HepG2 (cell line): ENCODE results near the gene MINDY1. TPM values are rescaled to one million over a fixed set of nuclear protein-coding genes. Genes with fewer than 3 reads are reported as not detected.
A peak's percentile ranks its signal among the peaks of the same experiment; 100 is the strongest.

Experiments used
- CBX5 ChIP-seq: sonication (generic); formaldehyde crosslinking; IDR thresholded peaks from 2 replicates; pipeline ENCODE4 v1.4.0; 2020; ENCODE audit warnings: missing genetic modification reagents, borderline replicate concordance
- CHD2 ChIP-seq: IDR thresholded peaks from 2 replicates; pipeline ENCODE4 v1.6.1; 2011; ENCODE audit warnings: low read depth, low read length, improper control_type of control experiment
- CHD4 ChIP-seq: fragments of 200-600 bp; sonication (generic); IDR thresholded peaks from 2 replicates; pipeline ENCODE4 v1.7.0; 2017; ENCODE audit warnings: mild to moderate bottlenecking, low read length, borderline replicate concordance
- ETV5 ChIP-seq: IDR thresholded peaks from 2 replicates; pipeline ENCODE4 v1.6.1; 2018; ENCODE audit warnings: missing biosample characterization, missing genetic modification reagents, inconsistent platforms, borderline replicate concordance
- FOXA3 ChIP-seq: IDR thresholded peaks from 2 replicates; pipeline ENCODE4 v1.6.1; 2016; ENCODE audit warnings: missing genetic modification reagents, missing compliant biosample characterization
- HDAC2 ChIP-seq: sonication (generic); formaldehyde crosslinking; IDR thresholded peaks from 2 replicates; pipeline ENCODE4 v1.4.0; 2020; ENCODE audit warnings: missing genetic modification reagents
- HDAC6 ChIP-seq: fragments of 200-600 bp; sonication (generic); IDR thresholded peaks from 2 replicates; pipeline ENCODE4 v1.7.0; 2017; ENCODE audit warnings: mild to moderate bottlenecking, antibody characterized with exemption, low read length, low read depth
- HNRNPL ChIP-seq: fragments of 200-400 bp; formaldehyde crosslinking; IDR thresholded peaks from 2 replicates; pipeline ENCODE4 v1.6.1; 2017; ENCODE audit warnings: mild to moderate bottlenecking, low read depth, low read length
- IKZF5 ChIP-seq: IDR thresholded peaks from 2 replicates; pipeline ENCODE4 v1.6.1; 2018; ENCODE audit warnings: missing genetic modification reagents, mild to moderate bottlenecking, missing compliant biosample characterization
- JUN ChIP-seq: sonication (generic); formaldehyde crosslinking; IDR thresholded peaks from 2 replicates; pipeline ENCODE4 v1.4.0; 2020; ENCODE audit warnings: mild to moderate bottlenecking, missing genetic modification reagents
- KDM2A ChIP-seq: sonication (generic); formaldehyde crosslinking; IDR thresholded peaks from 2 replicates; pipeline ENCODE4 v1.4.0; 2020; ENCODE audit warnings: low read depth, missing genetic modification reagents, borderline replicate concordance
- MED1 ChIP-seq: sonication (generic); formaldehyde crosslinking; IDR thresholded peaks from 2 replicates; pipeline ENCODE4 v1.4.0; 2020; ENCODE audit warnings: missing genetic modification reagents
- POLR2AphosphoS2 ChIP-seq: IDR thresholded peaks from 2 replicates; pipeline ENCODE4 v1.6.1; 2011; ENCODE audit warnings: low read depth, low read length, improper control_type of control experiment
- RARA ChIP-seq: IDR thresholded peaks from 2 replicates; pipeline ENCODE4 v1.6.1; 2016; ENCODE audit warnings: missing genetic modification reagents, missing compliant biosample characterization
- SP1 ChIP-seq, 2 experiments: fragments of 450-650 bp in 1 of 2; sonication (generic) in 1 of 2; formaldehyde crosslinking in 1 of 2; IDR thresholded peaks; 2 replicates each; pipeline versions ENCODE4 v1.4.0 to v1.6.1; 2016 to 2020; ENCODE audit warnings: missing genetic modification reagents in 1 of 2
- THAP11 ChIP-seq: IDR thresholded peaks from 2 replicates; pipeline ENCODE4 v1.6.1; 2016; ENCODE audit warnings: missing biosample characterization, missing genetic modification reagents
- XRCC5 ChIP-seq: fragments of 200-400 bp; formaldehyde crosslinking; optimal IDR thresholded peaks from 2 replicates; pipeline ENCODE3; 2017; ENCODE audit warnings: mild to moderate bottlenecking, low read length
- ZNF12 ChIP-seq: sonication (generic); formaldehyde crosslinking; IDR thresholded peaks from 2 replicates; pipeline ENCODE4 v1.5.0; 2020; ENCODE audit warnings: missing genetic modification reagents
- ZNF333 ChIP-seq: sonication (generic); formaldehyde crosslinking; IDR thresholded peaks from 2 replicates; pipeline ENCODE4 v1.4.0; 2020; ENCODE audit warnings: mild to moderate bottlenecking, missing genetic modification reagents, borderline replicate concordance
- ZSCAN9 ChIP-seq: IDR thresholded peaks from 2 replicates; pipeline ENCODE4 v1.6.1; 2016; ENCODE audit warnings: borderline replicate concordance
- polyA plus RNA-seq, 8 experiments: library from polyadenylated mRNA; depleted of rRNA in 3 of 8; stranded (reverse) in 7 of 8; unstranded in 1 of 8; fragments of >200 nt; fragmentation: Illumina TruSeq in 4 of 8; extraction: Trizol in 4 of 8; gene quantifications; 2 replicates each; pipeline versions ENCODE4 v1.2.1 to v1.2.3, GENCODE V29; 2011 to 2016; ENCODE audit warnings: low read depth in 4 of 8, missing spikeins in 1 of 8, mixed read lengths in 1 of 8; ENCODE audit not compliant: insufficient read depth in 1 of 8
- total RNA-seq, 5 experiments: library from RNA; depleted of rRNA; stranded (reverse); fragments of >200 nt; fragmentation: Illumina TruSeq; extraction: Trizol; gene quantifications; 2 replicates each; pipeline ENCODE4 v1.2.3, GENCODE V29; 2016; ENCODE audit warnings: low read depth in 1 of 5
- TF ChIP-seq, protein P1 (sequence below): sonication (generic); formaldehyde crosslinking; IDR thresholded peaks from 2 replicates; pipeline ENCODE4 v1.8.1; 2023; ENCODE audit warnings: mild to moderate bottlenecking, moderate library complexity, missing genetic modification reagents
- TF ChIP-seq, protein P2 (sequence below): sonication (generic); formaldehyde crosslinking; IDR thresholded peaks from 2 replicates; pipeline ENCODE4 v1.4.0; 2020; ENCODE audit warnings: missing genetic modification reagents
- TF ChIP-seq, protein P3 (sequence below), 2 experiments: sonication (generic) in 1 of 2; formaldehyde crosslinking in 1 of 2; IDR thresholded peaks; 2 replicates each; pipeline versions ENCODE4 v1.4.0 to v1.6.1; 2018 to 2020; ENCODE audit warnings: missing genetic modification reagents in 2 of 2, borderline replicate concordance in 1 of 2, low read depth in 1 of 2, mild to moderate bottlenecking in 1 of 2, missing biosample characterization in 1 of 2

MINDY1 gene
- total and polyA plus RNA-seq, 2 of the 13 experiments (the other 11 are each of a cell fraction or from before 2014, with no cell fraction given) = 11.1 to 15.0 TPM

DNA sequence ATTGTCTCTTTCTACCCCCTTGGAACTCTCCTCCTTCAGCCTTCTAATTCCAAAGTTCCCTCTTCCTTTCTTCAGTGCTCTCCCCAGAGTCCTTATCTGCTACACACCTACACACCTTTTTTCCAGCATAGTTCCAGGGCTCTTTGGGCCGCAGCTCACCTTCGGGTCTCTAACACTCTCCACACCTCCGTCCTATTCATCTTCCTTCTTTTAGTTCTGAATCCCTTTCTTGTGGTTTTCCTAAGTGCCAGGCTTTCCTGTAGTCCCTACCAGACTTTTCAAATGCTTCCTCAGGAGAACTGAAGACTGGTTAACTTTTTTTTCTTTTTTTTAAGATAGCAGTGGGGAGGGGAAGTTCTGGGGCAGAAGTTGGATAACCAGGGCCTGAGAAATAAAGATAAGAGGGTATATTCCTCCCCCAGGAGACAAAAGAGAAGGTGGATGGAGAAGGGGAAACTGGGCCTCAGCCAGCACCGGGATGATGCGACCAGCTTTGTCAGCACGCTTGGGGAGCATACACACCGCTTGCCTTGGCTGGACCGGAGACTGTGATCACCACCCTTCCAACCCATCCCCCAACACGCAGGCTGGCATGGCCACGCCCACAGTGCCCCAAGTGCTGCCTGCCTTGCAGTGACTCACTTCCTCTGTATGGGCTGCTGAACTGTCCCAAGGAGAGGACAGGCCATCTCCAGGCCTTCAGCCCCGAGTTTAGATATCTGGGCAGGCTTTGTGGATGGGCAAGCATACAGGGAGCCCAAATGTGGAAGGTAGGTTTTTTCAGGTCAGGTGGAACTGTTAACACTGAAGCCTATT, 29.6 kb downstream of the MINDY1 start (continued):
- TF ChIP-seq, protein P1, sequence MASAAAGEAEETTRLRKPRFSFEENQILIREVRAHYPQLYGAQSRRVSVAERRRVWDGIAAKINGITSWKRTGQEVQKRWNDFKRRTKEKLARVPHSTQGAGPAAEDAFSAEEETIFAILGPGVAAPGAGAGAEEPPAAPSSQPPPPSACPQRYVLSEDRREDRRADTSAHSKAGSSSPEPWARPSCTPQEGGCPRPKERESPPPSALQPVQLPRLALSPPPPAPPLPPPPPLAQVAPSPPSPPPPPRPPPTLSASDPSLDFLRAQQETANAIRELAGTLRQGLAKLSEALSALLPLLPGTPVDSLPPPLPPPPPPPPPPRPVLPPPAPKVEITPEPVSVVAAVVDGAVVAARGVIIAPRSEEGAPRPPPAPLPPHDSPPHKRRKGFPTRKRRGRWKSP = peak; percentile 59; the same call in 1 of the 2 replicates
- TF ChIP-seq POLR2AphosphoS2 = no peak
- TF ChIP-seq CBX5 (CRISPR knock-in tag) = peak; percentile 75; the same call in 1 of the 2 replicates
- TF ChIP-seq HDAC2 = peak; percentile 39; the same call in 1 of the 2 replicates
- TF ChIP-seq FOXA3 (CRISPR knock-in tag) = 0 out of 2 replicates have a peak, but pooled peaks have one; percentile 31
- TF ChIP-seq HDAC6 = no peak
- TF ChIP-seq IKZF5 (CRISPR knock-in tag) = peak; percentile 35; the same call in 1 of the 2 replicates
- peak; percentile 96 for TF ChIP-seq HNRNPL
- peak; percentile 63; the same call in 1 of the 2 replicates for TF ChIP-seq ZNF12
- TF ChIP-seq, protein P2, sequence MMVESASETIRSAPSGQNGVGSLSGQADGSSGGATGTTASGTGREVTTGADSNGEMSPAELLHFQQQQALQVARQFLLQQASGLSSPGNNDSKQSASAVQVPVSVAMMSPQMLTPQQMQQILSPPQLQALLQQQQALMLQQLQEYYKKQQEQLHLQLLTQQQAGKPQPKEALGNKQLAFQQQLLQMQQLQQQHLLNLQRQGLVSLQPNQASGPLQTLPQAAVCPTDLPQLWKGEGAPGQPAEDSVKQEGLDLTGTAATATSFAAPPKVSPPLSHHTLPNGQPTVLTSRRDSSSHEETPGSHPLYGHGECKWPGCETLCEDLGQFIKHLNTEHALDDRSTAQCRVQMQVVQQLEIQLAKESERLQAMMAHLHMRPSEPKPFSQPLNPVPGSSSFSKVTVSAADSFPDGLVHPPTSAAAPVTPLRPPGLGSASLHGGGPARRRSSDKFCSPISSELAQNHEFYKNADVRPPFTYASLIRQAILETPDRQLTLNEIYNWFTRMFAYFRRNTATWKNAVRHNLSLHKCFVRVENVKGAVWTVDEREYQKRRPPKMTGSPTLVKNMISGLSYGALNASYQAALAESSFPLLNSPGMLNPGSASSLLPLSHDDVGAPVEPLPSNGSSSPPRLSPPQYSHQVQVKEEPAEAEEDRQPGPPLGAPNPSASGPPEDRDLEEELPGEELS = peak; percentile 36; the same call in 1 of the 2 replicates
- TF ChIP-seq KDM2A (CRISPR knock-in tag) = peak; percentile 75
- 0 out of 2 replicates have a peak, but pooled peaks have one; percentile 40 for TF ChIP-seq ZSCAN9 (CRISPR knock-in tag)
- peak; percentile 44; the same call in 1 of the 2 replicates for TF ChIP-seq THAP11 (CRISPR knock-in tag)
- TF ChIP-seq JUN (CRISPR knock-in tag) = 0 out of 2 replicates have a peak, but pooled peaks have one; percentile 43
- TF ChIP-seq ZNF333 (CRISPR knock-in tag) = no peak
- peak; percentile 26 for TF ChIP-seq XRCC5
- TF ChIP-seq SP1 (IDR thresholded peaks at IDR 0.05) = no peak
- TF ChIP-seq SP1 (CRISPR knock-in tag; IDR thresholded peaks at IDR 0.05) = peak; percentile 90
- TF ChIP-seq, protein P3, sequence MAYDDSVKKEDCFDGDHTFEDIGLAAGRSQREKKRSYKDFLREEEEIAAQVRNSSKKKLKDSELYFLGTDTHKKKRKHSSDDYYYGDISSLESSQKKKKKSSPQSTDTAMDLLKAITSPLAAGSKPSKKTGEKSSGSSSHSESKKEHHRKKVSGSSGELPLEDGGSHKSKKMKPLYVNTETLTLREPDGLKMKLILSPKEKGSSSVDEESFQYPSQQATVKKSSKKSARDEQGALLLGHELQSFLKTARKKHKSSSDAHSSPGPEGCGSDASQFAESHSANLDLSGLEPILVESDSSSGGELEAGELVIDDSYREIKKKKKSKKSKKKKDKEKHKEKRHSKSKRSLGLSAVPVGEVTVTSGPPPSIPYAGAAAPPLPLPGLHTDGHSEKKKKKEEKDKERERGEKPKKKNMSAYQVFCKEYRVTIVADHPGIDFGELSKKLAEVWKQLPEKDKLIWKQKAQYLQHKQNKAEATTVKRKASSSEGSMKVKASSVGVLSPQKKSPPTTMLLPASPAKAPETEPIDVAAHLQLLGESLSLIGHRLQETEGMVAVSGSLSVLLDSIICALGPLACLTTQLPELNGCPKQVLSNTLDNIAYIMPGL (CRISPR knock-in tag; IDR thresholded peaks at IDR 0.05; ENCODE audit: borderline replicate concordance in 1 of 2, low read depth in 1 of 2) = peak in 1 of 2 experiments; percentile 62; a peak in 1 of 4 replicates
- 0 out of 2 replicates have a peak, but pooled peaks have one; percentile 45 for TF ChIP-seq CHD2
- peak; percentile 37; the same call in 1 of the 2 replicates for TF ChIP-seq RARA (CRISPR knock-in tag)
- TF ChIP-seq CHD4 = no peak
- peak; percentile 46; the same call in 1 of the 2 replicates for TF ChIP-seq MED1
- peak; percentile 93 for TF ChIP-seq ETV5
